ENCODE measurements around the gene COPB1.

DNA sequence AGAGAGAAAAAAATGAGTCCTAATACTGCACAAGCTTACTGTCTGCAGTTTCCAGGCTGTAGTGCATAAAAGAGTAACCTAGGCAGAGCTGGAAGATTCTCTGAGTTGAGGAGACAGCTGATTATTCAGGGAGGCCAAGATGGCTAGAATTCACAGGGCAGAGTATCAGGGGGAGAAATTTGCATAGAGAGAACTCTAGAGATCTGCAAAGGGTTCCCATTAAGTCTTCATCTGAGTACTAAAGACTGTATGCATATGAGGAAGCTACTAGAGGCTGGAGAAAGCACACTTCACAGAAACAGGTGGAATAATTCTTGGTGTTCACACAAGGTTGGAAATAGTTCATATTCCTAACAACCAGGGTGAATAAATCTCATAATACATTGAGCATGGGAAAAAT is 74.0 kb downstream of the COPB1 start:
- no peak for TF ChIP-seq EZH2 (IDR thresholded peaks at IDR 0.05; ENCODE audit: borderline replicate concordance, insufficient read depth, low read length, poor library complexity, severe bottlenecking)
- TF ChIP-seq, protein P1, sequence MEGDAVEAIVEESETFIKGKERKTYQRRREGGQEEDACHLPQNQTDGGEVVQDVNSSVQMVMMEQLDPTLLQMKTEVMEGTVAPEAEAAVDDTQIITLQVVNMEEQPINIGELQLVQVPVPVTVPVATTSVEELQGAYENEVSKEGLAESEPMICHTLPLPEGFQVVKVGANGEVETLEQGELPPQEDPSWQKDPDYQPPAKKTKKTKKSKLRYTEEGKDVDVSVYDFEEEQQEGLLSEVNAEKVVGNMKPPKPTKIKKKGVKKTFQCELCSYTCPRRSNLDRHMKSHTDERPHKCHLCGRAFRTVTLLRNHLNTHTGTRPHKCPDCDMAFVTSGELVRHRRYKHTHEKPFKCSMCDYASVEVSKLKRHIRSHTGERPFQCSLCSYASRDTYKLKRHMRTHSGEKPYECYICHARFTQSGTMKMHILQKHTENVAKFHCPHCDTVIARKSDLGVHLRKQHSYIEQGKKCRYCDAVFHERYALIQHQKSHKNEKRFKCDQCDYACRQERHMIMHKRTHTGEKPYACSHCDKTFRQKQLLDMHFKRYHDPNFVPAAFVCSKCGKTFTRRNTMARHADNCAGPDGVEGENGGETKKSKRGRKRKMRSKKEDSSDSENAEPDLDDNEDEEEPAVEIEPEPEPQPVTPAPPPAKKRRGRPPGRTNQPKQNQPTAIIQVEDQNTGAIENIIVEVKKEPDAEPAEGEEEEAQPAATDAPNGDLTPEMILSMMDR (IDR thresholded peaks at IDR 0.05; ENCODE audit: poor library complexity, severe bottlenecking): no peak
- no peak for TF ChIP-seq SMC3 (conservative IDR thresholded peaks at IDR 0.05; ENCODE audit: poor library complexity)
- no peak for TF ChIP-seq RAD21 (conservative IDR thresholded peaks at IDR 0.05)
- no peak for TF ChIP-seq POLR2AphosphoS5 (IDR thresholded peaks at IDR 0.05)
- no peak for TF ChIP-seq EP300 (conservative IDR thresholded peaks at IDR 0.05; ENCODE audit: poor library complexity, severe bottlenecking)
- TF ChIP-seq, protein P2, sequence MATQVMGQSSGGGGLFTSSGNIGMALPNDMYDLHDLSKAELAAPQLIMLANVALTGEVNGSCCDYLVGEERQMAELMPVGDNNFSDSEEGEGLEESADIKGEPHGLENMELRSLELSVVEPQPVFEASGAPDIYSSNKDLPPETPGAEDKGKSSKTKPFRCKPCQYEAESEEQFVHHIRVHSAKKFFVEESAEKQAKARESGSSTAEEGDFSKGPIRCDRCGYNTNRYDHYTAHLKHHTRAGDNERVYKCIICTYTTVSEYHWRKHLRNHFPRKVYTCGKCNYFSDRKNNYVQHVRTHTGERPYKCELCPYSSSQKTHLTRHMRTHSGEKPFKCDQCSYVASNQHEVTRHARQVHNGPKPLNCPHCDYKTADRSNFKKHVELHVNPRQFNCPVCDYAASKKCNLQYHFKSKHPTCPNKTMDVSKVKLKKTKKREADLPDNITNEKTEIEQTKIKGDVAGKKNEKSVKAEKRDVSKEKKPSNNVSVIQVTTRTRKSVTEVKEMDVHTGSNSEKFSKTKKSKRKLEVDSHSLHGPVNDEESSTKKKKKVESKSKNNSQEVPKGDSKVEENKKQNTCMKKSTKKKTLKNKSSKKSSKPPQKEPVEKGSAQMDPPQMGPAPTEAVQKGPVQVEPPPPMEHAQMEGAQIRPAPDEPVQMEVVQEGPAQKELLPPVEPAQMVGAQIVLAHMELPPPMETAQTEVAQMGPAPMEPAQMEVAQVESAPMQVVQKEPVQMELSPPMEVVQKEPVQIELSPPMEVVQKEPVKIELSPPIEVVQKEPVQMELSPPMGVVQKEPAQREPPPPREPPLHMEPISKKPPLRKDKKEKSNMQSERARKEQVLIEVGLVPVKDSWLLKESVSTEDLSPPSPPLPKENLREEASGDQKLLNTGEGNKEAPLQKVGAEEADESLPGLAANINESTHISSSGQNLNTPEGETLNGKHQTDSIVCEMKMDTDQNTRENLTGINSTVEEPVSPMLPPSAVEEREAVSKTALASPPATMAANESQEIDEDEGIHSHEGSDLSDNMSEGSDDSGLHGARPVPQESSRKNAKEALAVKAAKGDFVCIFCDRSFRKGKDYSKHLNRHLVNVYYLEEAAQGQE (IDR thresholded peaks at IDR 0.05; ENCODE audit: borderline replicate concordance): no peak

Measured in neural cell (in vitro differentiated cells).